Vagina (tissue), 2 donors: Measurements from ENCODE around the gene OR2L13.

Source experiments
- CTCF ChIP-seq, 3 experiments: fragments of 450-650 bp in 2 of 3; fragments of 200-600 bp in 1 of 3; sonication (generic) in 1 of 3; IDR thresholded peaks; one replicate each; pipeline ENCODE4 v1.5.1; 2017 to 2019; ENCODE audit warnings: antibody characterized with exemption in 3 of 3, mild to moderate bottlenecking in 2 of 3, moderate library complexity in 2 of 3
- POLR2A ChIP-seq, 2 donors: fragments of 450-650 bp; IDR thresholded peaks; one replicate each; pipeline ENCODE4 v1.6.1; 2017; ENCODE audit warnings: antibody characterized with exemption in 2 of 2, mild to moderate bottlenecking in 2 of 2, moderate library complexity in 2 of 2
- POLR2AphosphoS5 ChIP-seq, 2 donors: sonication (generic); formaldehyde crosslinking; IDR thresholded peaks; one replicate each; pipeline ENCODE4 v1.9.0; 2017; ENCODE audit warnings: antibody characterized with exemption in 2 of 2, mild to moderate bottlenecking in 2 of 2, low read depth in 1 of 2; ENCODE audit not compliant: insufficient read depth in 1 of 2

- TF ChIP-seq CTCF (IDR thresholded peaks at IDR 0.05), result no peak
- TF ChIP-seq POLR2AphosphoS5 (IDR thresholded peaks at IDR 0.05; ENCODE audit: insufficient read depth in 1 of 2, low read depth in 1 of 2), result no peak
- TF ChIP-seq POLR2A (IDR thresholded peaks at IDR 0.05), result no peak
These were observed 19.9 kb downstream of the OR2L13 start for GRCh38 chr1:248114890-248115289.
